B cell (primary cell): ENCODE results near the gene PCDHB13. TPM values are rescaled to one million over a fixed set of nuclear protein-coding genes. Genes with fewer than 3 reads are reported as not detected.
"Not testable (repeated sequence)": the region's sequence is repeated elsewhere in the genome, so short reads cannot be mapped to it uniquely, and the experiment has no call there.

Experiments used
- ATAC-seq: fragments of 200-7000 bp; cut with Tn5 transposase; one replicate; pipeline ENCODE4 v1.10.0; 2021; ENCODE audit warnings: low read depth, mild to moderate bottlenecking, moderate number of reproducible peaks, moderate library complexity
- CTCF ChIA-PET: fragments of 350-600 bp; sonication (Branson Sonifier 250); formaldehyde crosslinking; loops from one replicate; lab custom pipeline; 2021; ENCODE audit warnings: antibody characterized with exemption, inconsistent platforms; lab: Charles Lee
- POLR2A ChIA-PET: fragments of 350-600 bp; sonication (Branson Sonifier 250); formaldehyde crosslinking; loops from one replicate; lab custom pipeline; 2021; ENCODE audit warnings: antibody characterized with exemption; lab: Charles Lee
- DNase-seq: peaks from one replicate; pipeline ENCODE4 v3.0.0; 2013
- H2AFZ ChIP-seq: 2 replicates; pipeline ENCODE4 v1.6.1; 2012; ENCODE audit warnings: mild to moderate bottlenecking, low read depth, low read length; ENCODE audit not compliant: insufficient read depth, poor library complexity, severe bottlenecking
- H3K27ac ChIP-seq, 2 donors: 1 replicate in 1 of 2; 2 replicates in 1 of 2; pipeline ENCODE4 v1.5.1; 2012 to 2013; ENCODE audit warnings: low read length in 2 of 2, mild to moderate bottlenecking in 2 of 2, moderate library complexity in 1 of 2
- H3K27me3 ChIP-seq, 4 experiments: fragments of 200-600 bp in 1 of 4; sonication (generic) in 1 of 4; replicated peaks in 1 of 4; 1 replicate in 2 of 4; 2 replicates in 2 of 4; pipeline versions ENCODE4 v1.6.1 to v1.7.0; 2013 to 2016; ENCODE audit warnings: low read length in 3 of 4, mild to moderate bottlenecking in 2 of 4, mixed read lengths in 1 of 4, moderate library complexity in 1 of 4; ENCODE audit not compliant: insufficient read depth in 4 of 4, control insufficient read depth in 3 of 4; ENCODE audit errors: control extremely low read depth in 1 of 4
- H3K36me3 ChIP-seq, 2 experiments: replicated peaks in 1 of 2; 1 replicate in 1 of 2; 2 replicates in 1 of 2; pipeline versions ENCODE4 v1.6.1 to v1.7.1; 2013; ENCODE audit warnings: low read length in 1 of 2; ENCODE audit not compliant: insufficient read depth in 2 of 2, control insufficient read depth in 1 of 2; ENCODE audit errors: control extremely low read depth in 1 of 2, extremely low read depth in 1 of 2
- H3K4me1 ChIP-seq, 2 donors: fragments of 200-600 bp in 1 of 2; sonication (generic) in 1 of 2; 1 replicate in 1 of 2; 2 replicates in 1 of 2; pipeline versions ENCODE4 v1.5.1 to v1.6.1; 2013 to 2017; ENCODE audit warnings: low read length in 2 of 2; ENCODE audit not compliant: control insufficient read depth in 2 of 2, insufficient read depth in 2 of 2
- H3K4me2 ChIP-seq: replicated peaks from 2 replicates; pipeline ENCODE3; 2012; ENCODE audit warnings: mild to moderate bottlenecking, low read depth, low read length; ENCODE audit not compliant: poor library complexity, severe bottlenecking
- H3K4me3 ChIP-seq, 5 experiments: fragments of 200-600 bp in 1 of 5; sonication (generic) in 1 of 5; 1 replicate in 3 of 5; 2 replicates in 2 of 5; pipeline versions ENCODE4 v1.5.1 to v1.7.0; 2011 to 2016; ENCODE audit warnings: low read length in 4 of 5, mild to moderate bottlenecking in 4 of 5, low read depth in 2 of 5, control low read depth in 1 of 5, moderate library complexity in 1 of 5; ENCODE audit not compliant: insufficient read depth in 1 of 5; ENCODE audit errors: control extremely low read depth in 1 of 5, extremely low read depth in 1 of 5
- H3K79me2 ChIP-seq: fragments of 200-600 bp; sonication (generic); one replicate; pipeline ENCODE4 v1.6.0; 2016; ENCODE audit warnings: low read length; ENCODE audit not compliant: control insufficient read depth, insufficient read depth
- H3K9ac ChIP-seq: fragments of 200-600 bp; sonication (generic); 2 replicates; pipeline ENCODE4 v1.6.1; 2017; ENCODE audit warnings: mild to moderate bottlenecking, low read length, moderate library complexity
- H3K9me3 ChIP-seq, 3 donors: one replicate each; pipeline versions ENCODE4 v1.6.1 to v1.7.1; 2013; ENCODE audit warnings: low read length in 2 of 3; ENCODE audit not compliant: control insufficient read depth in 2 of 3, insufficient read depth in 1 of 3; ENCODE audit errors: control extremely low read depth in 1 of 3
- H4K20me1 ChIP-seq: 2 replicates; pipeline ENCODE4 v1.6.0; 2012; ENCODE audit warnings: mild to moderate bottlenecking, low read length; ENCODE audit not compliant: insufficient read depth, control insufficient read depth, poor library complexity, severe bottlenecking
- H3K27ac Mint-ChIP-seq: one replicate; pipeline ENCODE4 v1.8.0; 2021; ENCODE audit warnings: mixed read lengths
- H3K27me3 Mint-ChIP-seq: one replicate; pipeline ENCODE4 v1.8.0; 2021; ENCODE audit warnings: mixed read lengths
- H3K4me1 Mint-ChIP-seq: one replicate; pipeline ENCODE4 v1.8.0; 2021; ENCODE audit warnings: mixed read lengths
- H3K4me3 Mint-ChIP-seq: one replicate; pipeline ENCODE4 v1.8.0; 2021; ENCODE audit warnings: mixed read lengths
- H3K9me3 Mint-ChIP-seq: one replicate; pipeline ENCODE4 v1.8.0; 2022; ENCODE audit warnings: mixed read lengths; ENCODE audit not compliant: insufficient read depth
- EZH2 ChIP-seq: IDR thresholded peaks from 2 replicates; pipeline ENCODE4 v1.6.1; 2012; ENCODE audit warnings: borderline replicate concordance, low read depth, mild to moderate bottlenecking, moderate library complexity, low read length; ENCODE audit not compliant: insufficient read depth, poor library complexity, severe bottlenecking
- WGBS: methylation state at CpG from one replicate; pipeline ENCODE4 v1.1.5; 2013; ENCODE audit warnings: missing lambda C conversion rate; ENCODE audit not compliant: insufficient coverage; 5-methylcytosine and 5-hydroxymethylcytosine counted together
- intact Hi-C: fragments of 100-400 bp; cut with micrococcal nuclease; formaldehyde crosslinking; loops from one replicate; pipeline ENCODE4 v1.10.0; 2022
- polyA plus RNA-seq: library from polyadenylated mRNA; depleted of rRNA; stranded (reverse); fragments of >200 nt; gene quantifications from 2 replicates; pipeline ENCODE4 v1.2.3, GENCODE V29; 2012
- total RNA-seq, 2 donors: library from RNA; stranded (reverse); fragments of 120-200 nt in 1 of 2; gene quantifications; 1 replicate in 1 of 2; 2 replicates in 1 of 2; pipeline versions ENCODE4 v1.2.3 to v1.2.4, GENCODE V29; 2013 to 2022
- TF ChIP-seq, protein P1 (sequence below): fragments of 200-600 bp; IDR thresholded peaks from one replicate; pipeline ENCODE4 v1.8.0; 2022; ENCODE audit warnings: antibody characterized with exemption, mild to moderate bottlenecking

PCDHB13 gene
- total and polyA plus RNA-seq, 2 donors (not counting 1 experiment from before 2014, with no cell fraction given), result not detected

DNA sequence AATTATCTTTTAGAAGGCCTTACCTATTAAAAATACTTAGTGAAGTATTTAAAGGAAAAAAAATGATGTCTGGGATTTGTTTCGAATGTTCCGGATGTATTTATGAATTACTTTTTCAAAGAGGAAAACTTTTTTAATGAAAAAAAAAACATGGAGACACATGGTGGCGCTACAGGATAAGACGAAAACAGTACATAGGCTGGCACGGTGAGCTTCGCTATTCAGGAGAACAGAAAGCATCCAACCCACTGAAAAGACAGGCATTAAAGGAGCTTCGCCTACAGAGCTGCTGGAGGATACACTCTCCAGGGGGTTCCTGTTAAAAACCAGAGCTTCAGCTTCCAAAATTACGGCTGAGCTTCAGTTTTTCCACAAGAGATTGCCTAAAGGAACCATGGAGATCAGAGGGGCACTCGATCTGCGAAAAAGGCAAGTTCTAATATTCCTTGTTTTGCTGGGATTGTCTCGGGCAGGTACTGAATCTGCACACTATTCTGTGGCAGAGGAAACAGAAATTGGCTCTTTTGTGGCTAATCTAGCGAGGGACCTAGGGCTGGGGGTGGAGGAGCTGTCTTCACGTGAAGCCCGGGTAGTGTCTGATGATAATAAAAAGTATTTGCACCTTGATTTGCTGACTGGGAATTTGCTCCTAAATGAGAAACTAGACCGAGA, 9.5 kb downstream of the PCDHB13 start, which contains the start of gene PCDHB14:
TSS of gene PCDHB14 (plus strand) at position 232 of the 672 bp plus-strand sequence. CDS start at position 395, 163 bp downstream.
- Histone ChIP-seq H3K4me2 (peak within 1 kb of the TSS; percentile 38), H3K4me1 (peaks cover 5% of the 10 kb centered on the region in 2 donors), H3K27ac (no peak within 1 kb of the TSS), H2AFZ (peak within 1 kb of the TSS; percentile 46), H3K36me3 (no peaks in the 10 kb centered on the region), H3K9me3 (peaks cover 5 to 23% (median 8%) of the 10 kb centered on the region in 3 donors), H3K4me3 (peak within 1 kb of the TSS in 1 of 5 experiments; percentile 15), H4K20me1 (no peaks in the 10 kb centered on the region), H3K79me2 (no peaks in the 10 kb centered on the region), H3K9ac (peak within 1 kb of the TSS; percentile 23), H3K27me3 (peaks cover 0 to 28% (median 19%) of the 10 kb centered on the region in 4 experiments)
- ATAC-seq, result no peak
- WGBS, result 44% methylated on average over 14 of the region's 15 CpGs
- peak within 1 kb of the TSS; percentile 56 for H3K4me3 Mint-ChIP-seq
- H3K27ac Mint-ChIP-seq, result no peak within 1 kb of the TSS
- peaks cover 4% of the 10 kb centered on the region for H3K4me1 Mint-ChIP-seq
- peaks cover 43% of the 10 kb centered on the region for H3K27me3 Mint-ChIP-seq
- peaks cover 11% of the 10 kb centered on the region for H3K9me3 Mint-ChIP-seq
- TF ChIP-seq, protein P1, sequence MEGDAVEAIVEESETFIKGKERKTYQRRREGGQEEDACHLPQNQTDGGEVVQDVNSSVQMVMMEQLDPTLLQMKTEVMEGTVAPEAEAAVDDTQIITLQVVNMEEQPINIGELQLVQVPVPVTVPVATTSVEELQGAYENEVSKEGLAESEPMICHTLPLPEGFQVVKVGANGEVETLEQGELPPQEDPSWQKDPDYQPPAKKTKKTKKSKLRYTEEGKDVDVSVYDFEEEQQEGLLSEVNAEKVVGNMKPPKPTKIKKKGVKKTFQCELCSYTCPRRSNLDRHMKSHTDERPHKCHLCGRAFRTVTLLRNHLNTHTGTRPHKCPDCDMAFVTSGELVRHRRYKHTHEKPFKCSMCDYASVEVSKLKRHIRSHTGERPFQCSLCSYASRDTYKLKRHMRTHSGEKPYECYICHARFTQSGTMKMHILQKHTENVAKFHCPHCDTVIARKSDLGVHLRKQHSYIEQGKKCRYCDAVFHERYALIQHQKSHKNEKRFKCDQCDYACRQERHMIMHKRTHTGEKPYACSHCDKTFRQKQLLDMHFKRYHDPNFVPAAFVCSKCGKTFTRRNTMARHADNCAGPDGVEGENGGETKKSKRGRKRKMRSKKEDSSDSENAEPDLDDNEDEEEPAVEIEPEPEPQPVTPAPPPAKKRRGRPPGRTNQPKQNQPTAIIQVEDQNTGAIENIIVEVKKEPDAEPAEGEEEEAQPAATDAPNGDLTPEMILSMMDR, result peak; percentile 38
- no peak for TF ChIP-seq EZH2
- intact Hi-C loops, result no loop called here
- DNase-seq, result peak; percentile 20
- CTCF ChIA-PET, result interaction anchor here (0.7 to 2.3 kb wide), 7 partner anchors 15 to 341 kb away, joined by 3 to 9 read pairs (median 4); no protein-coding TSS in a partner anchor
- POLR2A ChIA-PET, result no interaction called here

GRCh38 chr5:141224844-141225243, 11.1 kb downstream of the PCDHB13 start:
- H3K4me3 Mint-ChIP-seq, H3K9me3 Mint-ChIP-seq, CTCF ChIA-PET, POLR2A ChIA-PET, H3K27ac Mint-ChIP-seq, H4K20me1 ChIP-seq, intact Hi-C loops, DNase-seq, H3K9ac ChIP-seq, H2AFZ ChIP-seq, H3K27ac ChIP-seq, H3K4me2 ChIP-seq, H3K4me1 ChIP-seq, H3K4me1 Mint-ChIP-seq, ATAC-seq, H3K36me3 ChIP-seq, H3K79me2 ChIP-seq, H3K4me3 ChIP-seq: not testable (repeated sequence)
- peaks cover 0 to 28% (median 19%) of the 10 kb centered on the region in 4 experiments for H3K27me3 ChIP-seq
- peaks cover 34% of the 10 kb centered on the region for H3K27me3 Mint-ChIP-seq
- peaks cover 5 to 19% (median 10%) of the 10 kb centered on the region in 3 donors for H3K9me3 ChIP-seq
- WGBS, result 46% methylated on average over 17 of the region's 40 CpGs

DNA sequence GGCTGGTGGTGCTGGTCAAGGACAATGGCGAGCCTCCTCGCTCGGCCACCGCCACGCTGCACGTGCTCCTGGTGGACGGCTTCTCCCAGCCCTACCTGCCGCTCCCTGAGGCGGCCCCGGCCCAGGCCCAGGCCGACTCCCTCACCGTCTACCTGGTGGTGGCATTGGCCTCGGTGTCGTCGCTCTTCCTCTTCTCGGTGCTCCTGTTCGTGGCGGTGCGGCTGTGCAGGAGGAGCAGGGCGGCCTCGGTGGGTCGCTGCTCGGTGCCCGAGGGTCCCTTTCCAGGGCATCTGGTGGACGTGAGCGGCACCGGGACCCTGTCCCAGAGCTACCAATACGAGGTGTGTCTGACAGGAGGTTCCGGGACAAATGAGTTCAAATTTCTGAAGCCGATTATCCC, 11.7 kb downstream of the PCDHB13 start:
- intact Hi-C loops, ATAC-seq: not testable (repeated sequence)

More for the DNA sequence above, 11.7 kb downstream of the PCDHB13 start:
- POLR2A ChIA-PET, H3K4me1 ChIP-seq, H3K4me3 Mint-ChIP-seq, H4K20me1 ChIP-seq, H3K9ac ChIP-seq, H2AFZ ChIP-seq, H3K36me3 ChIP-seq, H3K27ac ChIP-seq, H3K4me2 ChIP-seq, H3K9me3 Mint-ChIP-seq, H3K4me3 ChIP-seq, H3K4me1 Mint-ChIP-seq, DNase-seq, H3K79me2 ChIP-seq, H3K27ac Mint-ChIP-seq, CTCF ChIA-PET: not testable (repeated sequence)
- peaks cover 0 to 28% (median 19%) of the 10 kb centered on the region in 4 experiments for H3K27me3 ChIP-seq
- peaks cover 30% of the 10 kb centered on the region for H3K27me3 Mint-ChIP-seq
- peaks cover 5 to 19% (median 10%) of the 10 kb centered on the region in 3 donors for H3K9me3 ChIP-seq
- 51% methylated on average over 10 of the region's 30 CpGs for WGBS
